ENCODE measurements around the gene LAMA1. TPM values are rescaled to one million over a fixed set of nuclear protein-coding genes. Genes with fewer than 3 reads are reported as not detected.

LAMA1 gene
- total and polyA plus RNA-seq, 10 of the 15 experiments (the other 5 are each of a cell fraction or from before 2014, with no cell fraction given): under 0.01 to 1.9 (median 0.06) TPM; not detected in 6

GRCh38 chr18:7089369-7089768 lies 28.2 kb downstream of the LAMA1 start:
- no peaks in the 10 kb centered on the region for H3K36me3 ChIP-seq (ENCODE audit: control insufficient read depth in 2 of 2, insufficient read depth in 2 of 2, low read length in 1 of 2)
- in situ Hi-C loops (cut with MboI) (no loop called here), intact Hi-C loops (cut with micrococcal nuclease; ENCODE audit: unreplicated experiment) (no loop called here)
- FAIRE-seq: no peak
- no peaks in the 10 kb centered on the region for H3K27me3 ChIP-seq (replicated peaks in 1 of 2; ENCODE audit: control insufficient read depth in 2 of 2, insufficient read depth in 2 of 2, low read length in 1 of 2)
- no peak for ATAC-seq
- no peaks in the 10 kb centered on the region for H3K79me2 ChIP-seq (ENCODE audit: control insufficient read depth, insufficient read depth, low read length)
- ChIA-PET RAD21 (ENCODE audit: unreplicated experiment) (interaction anchor here (0.5 kb wide), 1 partner anchor 108 kb away, joined by 3 read pairs; no protein-coding TSS in a partner anchor), CTCF (no interaction called here), POLR2A (no interaction called here), SMC1A (ENCODE audit: uncharacterized antibody, unreplicated experiment) (no interaction called here)
- BruUV-seq (replicated peaks): no TSS peak
- H2AFZ ChIP-seq (ENCODE audit: control insufficient read depth, low read depth, low read length): no peak overlapping the region
- H3K27ac ChIP-seq (ENCODE audit: control insufficient read depth, insufficient read depth): no peak overlapping the region
- H3K4me3 ChIP-seq: no peak overlapping the region
- H3K4me2 ChIP-seq (ENCODE audit: control insufficient read depth, insufficient read depth): no peak overlapping the region
- H3K9me3 ChIP-seq (replicated peaks; ENCODE audit: control insufficient read depth, insufficient read depth, low read length): no peaks in the 10 kb centered on the region
- no peak for TF ChIP-seq STAT1 (conservative IDR thresholded peaks at IDR 0.05)
- no peak for TF ChIP-seq ZNF217 (IDR thresholded peaks at IDR 0.05)
- TF ChIP-seq ZBTB4 (CRISPR knock-in tag; IDR thresholded peaks at IDR 0.05): no peak
- TF ChIP-seq RAD51 (IDR thresholded peaks at IDR 0.05): no peak
- no peak for TF ChIP-seq HCFC1 (IDR thresholded peaks at IDR 0.05; ENCODE audit: low read length)
- no peak for TF ChIP-seq RUNX3 (IDR thresholded peaks at IDR 0.05; ENCODE audit: low read length)
- TF ChIP-seq MEF2A (IDR thresholded peaks at IDR 0.05; ENCODE audit: insufficient read depth, low read depth, low read length): no peak
- TF ChIP-seq ZBTB11 (CRISPR knock-in tag; IDR thresholded peaks at IDR 0.05): no peak
- TF ChIP-seq POU2F2 (IDR thresholded peaks at IDR 0.05; ENCODE audit: borderline replicate concordance, low read depth, low read length): no peak
- TF ChIP-seq ESRRA (IDR thresholded peaks at IDR 0.05; ENCODE audit: low read length): no peak
- H3K9ac ChIP-seq (ENCODE audit: control insufficient read depth, insufficient read depth, low read length): no peak overlapping the region
- H3K4me1 ChIP-seq (ENCODE audit: control insufficient read depth, insufficient read depth, low read length): no peaks in the 10 kb centered on the region
- no peak for DNase-seq (ENCODE audit: low read depth, low spot score)
- no peaks in the 10 kb centered on the region for H4K20me1 ChIP-seq (ENCODE audit: control insufficient read depth, insufficient read depth)
- WGBS (ENCODE audit: insufficient coverage, insufficient replicate concordance, low lambda C conversion rate, missing lambda C conversion rate): 11% methylated on average over 8 of the region's 8 CpGs

Measured in GM12878 (cell line).